NCI-H2171 (cell line): ENCODE results near the gene FBXO36.
"Not testable (repeated sequence)": the region's sequence is repeated elsewhere in the genome, so short reads cannot be mapped to it uniquely, and the experiment has no call there.

Experiments
- DNase-seq: peaks from one replicate; lab custom pipeline; 2025; lab: John Stamatoyannopoulos, UW

FBXO36 gene

GRCh38 chr2:229910832-229911412, 11.4 kb upstream of the FBXO36 start:
- DNase-seq: no peak

GRCh38 chr2:229914171-229914570, 8.1 kb upstream of the FBXO36 start:
- DNase-seq: no peak

- no peak for DNase-seq
Observed at GRCh38 chr2:229917793-229918192, 4.5 kb upstream of the FBXO36 start.

GRCh38 chr2:229920011-229920641, 2.2 kb upstream of the FBXO36 start:
- DNase-seq: no peak

GRCh38 chr2:229921101-229921891, 1.0 kb upstream of the FBXO36 start:
- DNase-seq: peak; percentile 68

- DNase-seq: peak; percentile 67
Observed at GRCh38 chr2:229921892-229922448, 333 bp upstream of the FBXO36 start, which contains the start of gene TRIP12. Gene TRIP12, minus strand, starts transcription at chr2:229922009. Its CDS starts 41,930 bp downstream, at chr2:229880079.

- not testable (repeated sequence) for DNase-seq
Observed at GRCh38 chr2:229924541-229924940, 2.2 kb downstream of the FBXO36 start.

GRCh38 chr2:229925201-229925600, 2.9 kb downstream of the FBXO36 start:
- DNase-seq: no peak

- no peak for DNase-seq
Observed at GRCh38 chr2:229927817-229928321, 5.6 kb downstream of the FBXO36 start.

GRCh38 chr2:229930656-229931055, 8.4 kb downstream of the FBXO36 start:
- DNase-seq: no peak

GRCh38 chr2:229931241-229931640, 8.9 kb downstream of the FBXO36 start:
- DNase-seq: no peak

GRCh38 chr2:229937537-229937936, 15.2 kb downstream of the FBXO36 start:
- DNase-seq: no peak

- no peak for DNase-seq
Observed at GRCh38 chr2:229942671-229943070, 20.4 kb downstream of the FBXO36 start.

GRCh38 chr2:229943171-229943570, 20.9 kb downstream of the FBXO36 start:
- no peak for DNase-seq

GRCh38 chr2:229943770-229944449, 21.6 kb downstream of the FBXO36 start:
- no peak for DNase-seq

- no peak for DNase-seq
Observed at GRCh38 chr2:229945975-229946374, 23.7 kb downstream of the FBXO36 start.

- DNase-seq: no peak
Observed at GRCh38 chr2:229947544-229947943, 25.2 kb downstream of the FBXO36 start.

GRCh38 chr2:229952256-229952835, 30.0 kb downstream of the FBXO36 start:
- no peak for DNase-seq

GRCh38 chr2:229955663-229956062, 33.4 kb downstream of the FBXO36 start:
- no peak for DNase-seq

GRCh38 chr2:229956491-229956890, 34.2 kb downstream of the FBXO36 start:
- DNase-seq: no peak

GRCh38 chr2:229963596-229963995, 41.3 kb downstream of the FBXO36 start:
- not testable (repeated sequence) for DNase-seq

GRCh38 chr2:229969921-229970320, 47.6 kb downstream of the FBXO36 start:
- DNase-seq: no peak
